LNCaP clone FGC (cell line): ENCODE data around the gene WDR5.

Experiments used
- DNase-seq: peaks from one replicate; pipeline ENCODE4 v3.0.0-alpha.2; 2011; ENCODE audit warnings: low read depth
- H3K4me3 ChIP-seq: 2 replicates; pipeline ENCODE4 v1.5.1; 2011; ENCODE audit warnings: mild to moderate bottlenecking, low read depth, low read length, control low read depth
- CTCF ChIP-seq: IDR thresholded peaks from 2 replicates; pipeline ENCODE4 v1.5.1; 2012; ENCODE audit warnings: mild to moderate bottlenecking; ENCODE audit not compliant: control insufficient read depth, insufficient read depth; ENCODE audit errors: extremely low read depth

Gene WDR5

GRCh38 chr9:134174526-134175290, 38.8 kb downstream of the WDR5 start:
- H3K4me3 ChIP-seq = no peak overlapping the region
- no peak for DNase-seq
- no peak for TF ChIP-seq CTCF

GRCh38 chr9:134175291-134175807, 39.5 kb downstream of the WDR5 start:
- no peak overlapping the region for H3K4me3 ChIP-seq
- DNase-seq = no peak
- TF ChIP-seq CTCF = no peak

GRCh38 chr9:134175808-134176598, 40.1 kb downstream of the WDR5 start:
- no peak overlapping the region for H3K4me3 ChIP-seq
- 0 out of 2 replicates have a peak, but pooled peaks have one; percentile 7 for TF ChIP-seq CTCF
- no peak for DNase-seq

- DNase-seq = no peak
- TF ChIP-seq CTCF = no peak
- H3K4me3 ChIP-seq = no peak overlapping the region
These were observed 40.7 kb downstream of the WDR5 start for GRCh38 chr9:134176599-134176968.

- TF ChIP-seq CTCF = no peak
- H3K4me3 ChIP-seq = no peak overlapping the region
- no peak for DNase-seq
These were observed 41.3 kb downstream of the WDR5 start for GRCh38 chr9:134177186-134177585.

GRCh38 chr9:134177624-134178393, 41.9 kb downstream of the WDR5 start:
- DNase-seq = no peak
- H3K4me3 ChIP-seq = no peak overlapping the region
- TF ChIP-seq CTCF = no peak
